Neural cell (in vitro differentiated cells): ENCODE measurements around the gene ASIC2. TPM values are rescaled to one million over a fixed set of nuclear protein-coding genes. Genes with fewer than 3 reads are reported as not detected.
"Not testable (repeated sequence)": the region's sequence is repeated elsewhere in the genome, so short reads cannot be mapped to it uniquely, and the experiment has no call there.

ENCODE experiments used
- H2AFZ ChIP-seq: fragments of 200-600, 300-800 bp; sonication (generic), shearing (Covaris generic); 2 replicates; pipeline ENCODE4 v1.6.0; 2014; ENCODE audit warnings: low read depth, mild to moderate bottlenecking, antibody characterized with exemption, low read length, moderate library complexity
- H3F3A ChIP-seq: fragments of 200-600 bp; shearing (Covaris generic); 2 replicates; pipeline ENCODE4 v1.6.1; 2016; ENCODE audit warnings: mild to moderate bottlenecking, moderate library complexity, mixed read lengths, antibody characterized with exemption, low read length; ENCODE audit not compliant: insufficient read depth, poor library complexity, severe bottlenecking
- H3K27ac ChIP-seq: fragments of 200-600, 300-800 bp; sonication (generic), shearing (Covaris generic); 2 replicates; pipeline ENCODE4 v1.5.1; 2014; ENCODE audit warnings: mild to moderate bottlenecking, low read length, moderate library complexity
- H3K27me3 ChIP-seq: fragments of 300-800, 200-600 bp; sonication (generic), shearing (Covaris generic); 2 replicates; pipeline ENCODE4 v1.6.0; 2014; ENCODE audit warnings: mild to moderate bottlenecking, low read depth, low read length, moderate library complexity; ENCODE audit not compliant: insufficient read depth
- H3K36me3 ChIP-seq: fragments of 300-800, 200-600 bp; sonication (generic), shearing (Covaris generic); 2 replicates; pipeline ENCODE4 v1.5.1; 2014; ENCODE audit warnings: mild to moderate bottlenecking, antibody characterized with exemption, low read length, moderate library complexity; ENCODE audit not compliant: insufficient read depth
- H3K4me2 ChIP-seq: fragments of 300-800, 200-600 bp; sonication (generic), shearing (Covaris generic); 2 replicates; pipeline ENCODE4 v1.6.0; 2014; ENCODE audit warnings: mild to moderate bottlenecking, low read length
- H3K4me3 ChIP-seq: fragments of 300-800, 200-600 bp; sonication (generic), shearing (Covaris generic); 2 replicates; pipeline ENCODE4 v1.5.1; 2014; ENCODE audit warnings: mild to moderate bottlenecking, low read length, moderate library complexity
- H3K79me2 ChIP-seq: fragments of 200-600 bp; shearing (Covaris generic); replicated peaks from 2 replicates; pipeline ENCODE4 v1.6.0; 2014; ENCODE audit warnings: mild to moderate bottlenecking, low read length, moderate library complexity; ENCODE audit not compliant: insufficient read depth
- H3K9ac ChIP-seq: fragments of 300-800, 200-600 bp; sonication (generic), shearing (Covaris generic); 2 replicates; pipeline ENCODE4 v1.6.1; 2016; ENCODE audit warnings: mild to moderate bottlenecking, low read length, mixed read lengths
- H3K9me2 ChIP-seq: fragments of 200-600 bp; shearing (Covaris generic); 2 replicates; pipeline ENCODE4 v1.6.1; 2016; ENCODE audit warnings: mild to moderate bottlenecking, low read length, mixed read lengths; ENCODE audit not compliant: insufficient read depth
- H3K9me3 ChIP-seq: fragments of 200-600, 300-800 bp; sonication (generic), shearing (Covaris generic); 2 replicates; pipeline ENCODE4 v1.6.1; 2016; ENCODE audit warnings: mild to moderate bottlenecking, mixed run types, low read length, moderate library complexity, mixed read lengths
- H4K20me1 ChIP-seq: fragments of 200-600 bp; shearing (Covaris generic); 2 replicates; pipeline ENCODE4 v1.6.1; 2016; ENCODE audit warnings: mild to moderate bottlenecking, mixed run types; ENCODE audit not compliant: insufficient read depth
- EP300 ChIP-seq: fragments of 450-650 bp; conservative IDR thresholded peaks from 2 replicates; pipeline ENCODE4 v1.6.1; 2014; ENCODE audit warnings: antibody characterized with exemption, mild to moderate bottlenecking, moderate library complexity; ENCODE audit not compliant: poor library complexity, severe bottlenecking
- EZH2 ChIP-seq: fragments of 200-600, 300-800 bp; shearing (Covaris generic), sonication (generic); IDR thresholded peaks from 2 replicates; pipeline ENCODE4 v1.6.1; 2014; ENCODE audit warnings: antibody characterized with exemption, low read length, borderline replicate concordance, mild to moderate bottlenecking; ENCODE audit not compliant: insufficient read depth, poor library complexity, severe bottlenecking
- MXI1 ChIP-seq: fragments of 450-650 bp; conservative IDR thresholded peaks from 2 replicates; pipeline ENCODE4 v1.6.1; 2014; ENCODE audit warnings: antibody characterized with exemption, mild to moderate bottlenecking; ENCODE audit not compliant: poor library complexity, severe bottlenecking
- POLR2AphosphoS5 ChIP-seq: IDR thresholded peaks from 2 replicates; pipeline ENCODE4 v1.6.1; 2012
- RAD21 ChIP-seq: fragments of 450-650 bp; conservative IDR thresholded peaks from 2 replicates; pipeline ENCODE4 v1.6.1; 2014; ENCODE audit warnings: antibody characterized with exemption, mild to moderate bottlenecking, moderate library complexity
- SMC3 ChIP-seq: fragments of 450-650 bp; conservative IDR thresholded peaks from 2 replicates; pipeline ENCODE4 v1.6.1; 2014; ENCODE audit warnings: antibody characterized with exemption, mild to moderate bottlenecking, moderate library complexity; ENCODE audit not compliant: poor library complexity
- TAF1 ChIP-seq: IDR thresholded peaks from 2 replicates; pipeline ENCODE4 v1.6.1; 2012; ENCODE audit warnings: low read depth
- polyA plus RNA-seq: library from polyadenylated mRNA; depleted of rRNA; stranded (reverse); fragments of >200 nt; gene quantifications from 2 replicates; pipeline ENCODE4 v1.2.3, GENCODE V29; 2014
- TF ChIP-seq, protein P1 (sequence below): IDR thresholded peaks from 2 replicates; pipeline ENCODE4 v1.6.1; 2012; ENCODE audit warnings: borderline replicate concordance
- TF ChIP-seq, protein P2 (sequence below): fragments of 450-650 bp; IDR thresholded peaks from 2 replicates; pipeline ENCODE4 v1.5.1; 2014; ENCODE audit warnings: antibody characterized with exemption, mild to moderate bottlenecking, moderate library complexity; ENCODE audit not compliant: poor library complexity, severe bottlenecking

Gene ASIC2
- polyA plus RNA-seq, 1 donor from 2014 or later: 2.4 TPM

DNA sequence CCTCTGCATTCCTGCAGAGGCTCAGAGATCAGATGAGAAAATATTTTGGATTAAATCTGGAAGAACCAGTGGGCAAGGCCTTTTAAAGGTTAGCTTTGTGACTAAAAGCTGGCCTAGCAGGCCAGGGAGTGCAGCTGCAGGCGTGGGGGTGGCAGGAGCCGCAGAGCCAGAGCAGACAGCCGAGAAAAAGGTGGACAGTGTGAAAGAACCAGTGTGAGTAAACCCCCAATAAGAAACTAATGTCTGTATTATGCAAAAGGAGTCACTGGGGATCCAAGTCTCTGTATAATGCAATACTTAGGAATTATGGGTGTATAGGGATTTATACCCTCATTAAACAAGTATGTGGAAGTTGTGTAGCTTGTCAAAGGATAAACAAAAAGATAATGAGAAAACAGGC, 322.8 kb downstream of the ASIC2 start:
- H3K4me2 ChIP-seq: no peak overlapping the region
- no peak overlapping the region for H3K4me3 ChIP-seq
- no peaks in the 10 kb centered on the region for H3K79me2 ChIP-seq
- no peak overlapping the region for H3K9ac ChIP-seq
- H3K9me2 ChIP-seq: no peaks in the 10 kb centered on the region
- no peaks in the 10 kb centered on the region for H3F3A ChIP-seq
- H2AFZ ChIP-seq: no peak overlapping the region
- H3K27me3 ChIP-seq: no peaks in the 10 kb centered on the region
- no peak for TF ChIP-seq SMC3
- TF ChIP-seq RAD21: no peak
- no peak for TF ChIP-seq EZH2
- no peak for TF ChIP-seq POLR2AphosphoS5
- TF ChIP-seq, protein P1, sequence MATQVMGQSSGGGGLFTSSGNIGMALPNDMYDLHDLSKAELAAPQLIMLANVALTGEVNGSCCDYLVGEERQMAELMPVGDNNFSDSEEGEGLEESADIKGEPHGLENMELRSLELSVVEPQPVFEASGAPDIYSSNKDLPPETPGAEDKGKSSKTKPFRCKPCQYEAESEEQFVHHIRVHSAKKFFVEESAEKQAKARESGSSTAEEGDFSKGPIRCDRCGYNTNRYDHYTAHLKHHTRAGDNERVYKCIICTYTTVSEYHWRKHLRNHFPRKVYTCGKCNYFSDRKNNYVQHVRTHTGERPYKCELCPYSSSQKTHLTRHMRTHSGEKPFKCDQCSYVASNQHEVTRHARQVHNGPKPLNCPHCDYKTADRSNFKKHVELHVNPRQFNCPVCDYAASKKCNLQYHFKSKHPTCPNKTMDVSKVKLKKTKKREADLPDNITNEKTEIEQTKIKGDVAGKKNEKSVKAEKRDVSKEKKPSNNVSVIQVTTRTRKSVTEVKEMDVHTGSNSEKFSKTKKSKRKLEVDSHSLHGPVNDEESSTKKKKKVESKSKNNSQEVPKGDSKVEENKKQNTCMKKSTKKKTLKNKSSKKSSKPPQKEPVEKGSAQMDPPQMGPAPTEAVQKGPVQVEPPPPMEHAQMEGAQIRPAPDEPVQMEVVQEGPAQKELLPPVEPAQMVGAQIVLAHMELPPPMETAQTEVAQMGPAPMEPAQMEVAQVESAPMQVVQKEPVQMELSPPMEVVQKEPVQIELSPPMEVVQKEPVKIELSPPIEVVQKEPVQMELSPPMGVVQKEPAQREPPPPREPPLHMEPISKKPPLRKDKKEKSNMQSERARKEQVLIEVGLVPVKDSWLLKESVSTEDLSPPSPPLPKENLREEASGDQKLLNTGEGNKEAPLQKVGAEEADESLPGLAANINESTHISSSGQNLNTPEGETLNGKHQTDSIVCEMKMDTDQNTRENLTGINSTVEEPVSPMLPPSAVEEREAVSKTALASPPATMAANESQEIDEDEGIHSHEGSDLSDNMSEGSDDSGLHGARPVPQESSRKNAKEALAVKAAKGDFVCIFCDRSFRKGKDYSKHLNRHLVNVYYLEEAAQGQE: no peak
- TF ChIP-seq TAF1: no peak
- TF ChIP-seq, protein P2, sequence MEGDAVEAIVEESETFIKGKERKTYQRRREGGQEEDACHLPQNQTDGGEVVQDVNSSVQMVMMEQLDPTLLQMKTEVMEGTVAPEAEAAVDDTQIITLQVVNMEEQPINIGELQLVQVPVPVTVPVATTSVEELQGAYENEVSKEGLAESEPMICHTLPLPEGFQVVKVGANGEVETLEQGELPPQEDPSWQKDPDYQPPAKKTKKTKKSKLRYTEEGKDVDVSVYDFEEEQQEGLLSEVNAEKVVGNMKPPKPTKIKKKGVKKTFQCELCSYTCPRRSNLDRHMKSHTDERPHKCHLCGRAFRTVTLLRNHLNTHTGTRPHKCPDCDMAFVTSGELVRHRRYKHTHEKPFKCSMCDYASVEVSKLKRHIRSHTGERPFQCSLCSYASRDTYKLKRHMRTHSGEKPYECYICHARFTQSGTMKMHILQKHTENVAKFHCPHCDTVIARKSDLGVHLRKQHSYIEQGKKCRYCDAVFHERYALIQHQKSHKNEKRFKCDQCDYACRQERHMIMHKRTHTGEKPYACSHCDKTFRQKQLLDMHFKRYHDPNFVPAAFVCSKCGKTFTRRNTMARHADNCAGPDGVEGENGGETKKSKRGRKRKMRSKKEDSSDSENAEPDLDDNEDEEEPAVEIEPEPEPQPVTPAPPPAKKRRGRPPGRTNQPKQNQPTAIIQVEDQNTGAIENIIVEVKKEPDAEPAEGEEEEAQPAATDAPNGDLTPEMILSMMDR: no peak
- no peak for TF ChIP-seq MXI1
- no peak for TF ChIP-seq EP300
- H3K27ac ChIP-seq: no peak overlapping the region
- H3K36me3 ChIP-seq: no peaks in the 10 kb centered on the region
- H3K9me3 ChIP-seq: no peaks in the 10 kb centered on the region
- no peaks in the 10 kb centered on the region for H4K20me1 ChIP-seq

DNA sequence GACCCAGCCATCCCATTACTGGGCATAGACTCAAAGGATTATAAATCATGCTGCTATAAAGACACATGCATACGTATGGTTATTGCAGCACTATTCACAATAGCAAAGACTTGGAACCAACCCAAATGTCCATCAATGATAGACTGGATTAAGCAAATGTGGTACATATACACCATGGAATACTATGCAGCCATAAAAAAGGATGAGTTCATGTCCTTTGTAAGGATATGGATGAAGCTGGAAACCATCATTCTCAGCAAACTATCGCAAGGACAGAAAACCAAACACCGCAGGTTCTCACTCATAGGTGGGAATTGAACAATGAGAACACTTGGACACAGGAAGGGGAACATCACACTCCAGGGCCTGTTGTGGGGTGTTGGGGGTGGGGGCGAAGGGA, 323.9 kb downstream of the ASIC2 start:
- not testable (repeated sequence) for H3K27ac ChIP-seq, H3K4me3 ChIP-seq, H3K9me3 ChIP-seq, H3K4me2 ChIP-seq, H4K20me1 ChIP-seq, H3K9me2 ChIP-seq, H3F3A ChIP-seq, H3K9ac ChIP-seq, H3K36me3 ChIP-seq, H3K79me2 ChIP-seq, H2AFZ ChIP-seq, H3K27me3 ChIP-seq

DNA sequence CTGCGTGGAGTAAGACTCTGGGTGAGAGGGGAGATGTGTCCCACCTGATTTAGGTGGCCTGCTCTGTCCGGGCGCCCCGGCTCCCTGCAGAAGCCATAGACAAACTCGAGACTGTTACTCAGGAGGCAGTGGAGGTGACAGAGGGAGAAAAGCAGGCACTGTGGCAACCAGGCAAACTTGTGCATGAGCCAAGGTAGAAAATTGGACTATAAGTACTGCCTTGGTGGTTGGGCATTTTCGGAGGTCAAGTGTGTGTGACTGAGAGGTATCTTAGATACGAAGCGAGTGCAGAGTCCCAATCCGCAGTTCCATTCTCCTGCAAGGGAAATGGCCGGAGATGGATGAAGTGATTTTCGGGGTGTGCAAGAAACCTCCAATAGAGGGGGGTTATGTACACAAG, 328.6 kb downstream of the ASIC2 start:
- Histone ChIP-seq H3K9ac (no peak overlapping the region), H3K9me3 (no peaks in the 10 kb centered on the region), H2AFZ (no peak overlapping the region), H3K36me3 (no peaks in the 10 kb centered on the region), H4K20me1 (no peaks in the 10 kb centered on the region), H3K79me2 (no peaks in the 10 kb centered on the region), H3K9me2 (no peaks in the 10 kb centered on the region), H3K27ac (no peak overlapping the region), H3K4me3 (no peak overlapping the region), H3K27me3 (no peaks in the 10 kb centered on the region), H3F3A (no peaks in the 10 kb centered on the region), H3K4me2 (no peak overlapping the region)
- no peak for TF ChIP-seq RAD21
- TF ChIP-seq, protein P2: no peak
- no peak for TF ChIP-seq MXI1
- no peak for TF ChIP-seq EZH2
- no peak for TF ChIP-seq TAF1
- no peak for TF ChIP-seq EP300
- no peak for TF ChIP-seq POLR2AphosphoS5
- no peak for TF ChIP-seq SMC3
- TF ChIP-seq, protein P1: no peak
